ENCODE results near the gene CKAP2L.

Gene CKAP2L

DNA sequence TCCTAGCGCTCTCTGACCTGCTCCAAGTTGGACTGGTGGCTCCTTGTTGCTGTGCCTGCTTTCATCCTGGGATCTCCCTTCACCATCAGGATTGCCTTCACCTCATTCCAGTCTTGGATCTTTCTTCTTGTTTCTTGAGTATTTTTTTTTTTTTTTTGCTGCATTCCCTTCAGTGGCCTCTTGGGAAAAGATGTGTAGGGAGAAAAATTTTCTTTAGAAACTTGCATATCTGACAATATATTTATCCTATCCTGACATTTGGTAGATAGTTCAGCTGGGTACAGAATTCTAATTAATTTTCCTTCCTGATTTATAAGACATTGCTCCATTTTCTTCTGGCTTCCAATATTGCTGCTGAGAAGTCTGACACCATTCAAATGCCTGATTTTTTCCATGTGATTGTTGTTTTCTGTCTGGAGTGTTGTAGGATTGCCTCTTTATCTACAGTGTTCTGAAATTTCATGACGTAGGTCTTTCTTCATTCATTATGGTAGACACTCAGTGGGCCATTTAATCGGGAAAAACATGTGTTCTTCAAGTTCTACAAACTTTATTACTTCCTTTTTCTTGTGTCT is 42.9 kb upstream of the CKAP2L start:
- TF ChIP-seq, protein P1, sequence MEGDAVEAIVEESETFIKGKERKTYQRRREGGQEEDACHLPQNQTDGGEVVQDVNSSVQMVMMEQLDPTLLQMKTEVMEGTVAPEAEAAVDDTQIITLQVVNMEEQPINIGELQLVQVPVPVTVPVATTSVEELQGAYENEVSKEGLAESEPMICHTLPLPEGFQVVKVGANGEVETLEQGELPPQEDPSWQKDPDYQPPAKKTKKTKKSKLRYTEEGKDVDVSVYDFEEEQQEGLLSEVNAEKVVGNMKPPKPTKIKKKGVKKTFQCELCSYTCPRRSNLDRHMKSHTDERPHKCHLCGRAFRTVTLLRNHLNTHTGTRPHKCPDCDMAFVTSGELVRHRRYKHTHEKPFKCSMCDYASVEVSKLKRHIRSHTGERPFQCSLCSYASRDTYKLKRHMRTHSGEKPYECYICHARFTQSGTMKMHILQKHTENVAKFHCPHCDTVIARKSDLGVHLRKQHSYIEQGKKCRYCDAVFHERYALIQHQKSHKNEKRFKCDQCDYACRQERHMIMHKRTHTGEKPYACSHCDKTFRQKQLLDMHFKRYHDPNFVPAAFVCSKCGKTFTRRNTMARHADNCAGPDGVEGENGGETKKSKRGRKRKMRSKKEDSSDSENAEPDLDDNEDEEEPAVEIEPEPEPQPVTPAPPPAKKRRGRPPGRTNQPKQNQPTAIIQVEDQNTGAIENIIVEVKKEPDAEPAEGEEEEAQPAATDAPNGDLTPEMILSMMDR (conservative IDR thresholded peaks at IDR 0.05; ENCODE audit: low read depth, low read length), result peak; percentile 16
- no peak overlapping the region for H3K4me3 ChIP-seq (ENCODE audit: low read length)
- no peak for DNase-seq (ENCODE audit: low read depth)

DNA sequence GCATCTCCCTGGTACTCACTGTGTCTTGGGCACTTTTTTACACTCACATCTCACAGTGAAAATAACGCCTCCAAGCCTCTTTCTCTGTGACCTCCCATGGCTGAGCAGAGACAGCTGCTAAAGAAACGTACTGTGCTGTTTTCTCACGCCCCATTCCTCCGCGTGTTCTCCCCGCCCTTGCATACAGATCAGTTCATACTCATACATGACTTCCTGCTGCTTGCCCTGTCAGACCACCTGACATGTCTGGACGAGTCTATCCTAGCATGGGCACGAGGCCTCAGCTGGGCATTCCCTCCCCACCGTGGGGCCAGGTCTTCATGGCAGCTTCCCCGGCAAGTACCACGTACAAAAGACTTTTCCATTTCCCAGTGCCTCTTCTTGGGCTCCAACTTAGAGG is 41.1 kb upstream of the CKAP2L start:
- TF ChIP-seq, protein P1 (conservative IDR thresholded peaks at IDR 0.05; ENCODE audit: low read depth, low read length), result no peak
- H3K4me3 ChIP-seq (ENCODE audit: low read length), result no peak overlapping the region
- DNase-seq (ENCODE audit: low read depth), result no peak

DNA sequence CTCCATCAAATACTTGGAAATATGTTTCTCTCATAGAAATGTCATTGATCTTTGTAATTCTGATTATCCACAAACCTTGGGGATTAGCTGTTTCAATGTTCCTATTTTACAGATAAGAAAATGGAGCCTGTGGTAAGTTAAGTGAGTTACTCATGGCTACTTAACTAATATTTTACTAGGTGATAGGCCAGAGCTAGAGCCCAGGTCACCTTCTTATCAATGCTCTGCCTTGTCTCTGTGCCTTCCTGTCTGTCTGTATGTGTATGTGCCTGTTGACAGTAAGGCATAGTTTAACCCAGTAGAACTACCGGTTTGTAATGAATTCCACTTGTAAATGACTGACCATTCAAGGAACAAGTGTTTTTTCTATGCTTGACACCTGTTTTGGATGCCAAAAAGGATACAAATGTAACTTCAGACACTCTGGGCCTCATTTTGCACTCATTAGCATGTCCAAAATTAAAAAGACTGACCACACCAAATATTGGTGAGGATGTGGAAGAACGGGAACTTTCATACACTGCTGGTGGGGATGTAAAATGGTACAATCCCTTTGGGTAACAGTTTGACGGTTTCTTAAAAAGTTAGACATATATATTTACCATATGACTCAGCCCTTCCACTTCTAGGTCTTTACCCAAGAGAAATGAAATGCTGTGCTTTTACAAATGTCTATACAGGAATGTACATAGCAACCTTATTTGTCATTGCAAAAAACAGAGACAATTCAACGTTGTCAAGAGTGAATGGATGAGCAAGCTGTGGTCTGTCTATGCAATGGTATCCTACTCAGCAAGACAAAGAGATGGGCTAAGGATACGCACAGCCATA is 39.5 kb upstream of the CKAP2L start:
- H3K4me3 ChIP-seq (ENCODE audit: low read length), result no peak overlapping the region
- no peak for DNase-seq (ENCODE audit: low read depth)
- TF ChIP-seq, protein P1 (conservative IDR thresholded peaks at IDR 0.05; ENCODE audit: low read depth, low read length), result no peak

DNA sequence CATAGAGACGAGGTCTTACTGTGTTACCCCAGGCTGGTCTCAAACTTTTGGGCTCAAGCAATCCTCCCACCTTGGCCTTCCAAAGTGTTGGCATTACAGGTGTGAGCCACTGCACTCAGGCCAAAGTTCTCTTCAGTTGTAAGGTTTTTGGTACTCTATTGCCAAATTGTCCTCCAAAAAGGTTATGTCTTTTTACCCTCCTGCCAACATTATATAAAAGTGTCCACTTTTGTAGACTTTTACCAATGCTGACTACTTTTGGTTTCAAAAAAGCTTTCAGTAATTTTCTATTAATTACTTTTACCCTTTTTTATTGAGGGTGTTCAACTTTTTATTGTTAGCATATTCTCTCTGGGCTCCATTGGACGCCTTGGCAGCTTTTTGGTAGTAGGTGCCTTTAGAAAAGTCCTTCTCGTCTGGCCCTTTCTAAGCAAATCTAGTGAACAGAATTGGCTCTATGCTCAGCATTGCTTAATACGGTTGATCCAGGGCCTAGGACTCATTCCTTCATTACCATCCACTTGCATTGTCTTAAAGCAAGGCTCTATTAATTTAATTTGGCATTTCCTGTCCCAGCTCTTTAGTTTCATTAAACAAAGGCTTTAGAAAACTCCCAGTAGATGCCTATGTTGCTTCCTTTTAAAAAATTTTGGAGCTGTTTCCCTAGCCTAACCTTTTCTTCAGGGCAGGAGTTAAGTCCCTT is 36.6 kb upstream of the CKAP2L start:
- no peak for DNase-seq (ENCODE audit: low read depth)
- no peak overlapping the region for H3K4me3 ChIP-seq (ENCODE audit: low read length)
- TF ChIP-seq, protein P1 (conservative IDR thresholded peaks at IDR 0.05; ENCODE audit: low read depth, low read length), result no peak

DNA sequence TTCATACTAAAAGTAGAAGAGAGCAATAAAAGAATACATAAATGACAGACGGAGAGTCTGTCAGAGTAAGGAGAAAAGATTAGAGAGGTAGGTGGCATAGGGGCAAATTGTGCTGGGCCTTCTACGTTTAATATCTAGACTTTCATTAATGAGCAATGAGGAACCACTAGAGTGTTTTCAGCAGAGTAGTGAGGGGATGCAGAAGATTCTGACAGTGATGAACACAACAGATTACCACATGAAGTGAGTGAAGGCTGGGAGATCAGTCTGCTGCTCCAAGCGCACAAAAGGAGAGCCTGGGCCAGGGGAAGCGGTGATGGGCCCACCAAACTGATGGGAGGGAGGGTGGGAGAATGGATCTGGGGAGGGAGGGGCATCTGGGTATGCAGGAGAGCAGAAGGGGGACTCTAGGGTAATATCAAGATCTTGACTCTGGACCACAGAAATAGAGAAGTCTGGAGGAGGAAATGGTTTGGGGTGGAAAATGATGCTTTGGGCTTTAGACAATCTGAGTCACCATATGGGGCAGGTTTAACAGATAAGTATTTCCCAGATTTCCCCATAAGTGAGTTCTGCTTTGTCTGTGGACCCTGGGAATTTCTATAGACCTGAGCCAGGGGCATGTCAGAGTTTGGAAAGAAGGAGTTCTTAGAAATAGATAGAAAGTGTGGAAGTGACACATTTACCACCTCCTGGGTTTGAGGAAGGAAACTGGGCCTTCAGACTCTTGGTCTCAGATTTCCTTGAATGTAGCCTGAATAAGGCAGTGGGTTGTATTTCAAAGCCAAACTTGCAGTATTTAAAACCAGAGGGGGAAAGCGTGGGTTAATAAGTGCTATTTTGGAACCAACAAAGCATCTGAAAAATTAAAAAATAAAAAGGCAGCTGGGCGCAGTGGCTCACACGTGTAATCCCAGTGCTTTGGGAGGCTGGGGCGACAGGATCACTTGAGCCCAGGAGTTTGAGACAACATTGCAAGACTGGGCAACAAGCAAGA is 34.9 kb upstream of the CKAP2L start:
- no peak for DNase-seq (ENCODE audit: low read depth)
- H3K4me3 ChIP-seq (ENCODE audit: low read length), result no peak overlapping the region
- TF ChIP-seq, protein P1 (conservative IDR thresholded peaks at IDR 0.05; ENCODE audit: low read depth, low read length), result no peak

DNA sequence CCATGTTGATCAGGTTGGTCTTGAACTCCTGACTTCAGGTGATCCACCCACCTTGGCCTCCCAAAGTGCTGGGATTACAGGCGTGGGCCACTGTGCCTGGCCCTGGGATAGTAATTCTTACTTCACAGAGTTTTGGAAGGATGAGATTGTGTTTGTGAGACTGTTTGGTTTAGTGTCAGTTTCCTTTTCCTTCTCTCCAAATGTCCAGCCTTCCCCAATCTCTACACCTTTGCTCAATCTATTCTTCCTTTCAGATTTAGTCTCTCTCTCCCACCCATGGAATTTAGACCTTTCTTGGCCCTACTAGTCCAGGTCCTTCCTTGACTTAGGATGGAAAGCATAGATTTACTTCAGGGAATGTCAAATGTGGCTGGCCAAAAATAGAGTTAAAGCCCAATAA is 32.1 kb upstream of the CKAP2L start:
- DNase-seq (ENCODE audit: low read depth), result no peak
- H3K4me3 ChIP-seq (ENCODE audit: low read length), result no peak overlapping the region

More for the DNA sequence above, 32.1 kb upstream of the CKAP2L start:
- TF ChIP-seq, protein P1 (conservative IDR thresholded peaks at IDR 0.05; ENCODE audit: low read depth, low read length), result no peak

All from retinal pigment epithelial cell (primary cell).